PC-3 (cell line): ENCODE data around the gene DPM1. TPM values are rescaled to one million over a fixed set of nuclear protein-coding genes. Genes with fewer than 3 reads are reported as not detected.

ENCODE experiments used
- ATAC-seq: fragments of 200-7000 bp; cut with Tn5 transposase; 2 replicates; pipeline ENCODE4 v1.9.1; 2020; ENCODE audit warnings: mild to moderate bottlenecking, moderate library complexity
- BruUV-seq: library from RNA; stranded (reverse); fragments of 400-500 nt; replicated peaks from 2 replicates; lab custom pipeline; 2021; lab: Mats Ljungman, UMichigan
- CTCF ChIA-PET: fragments of 300-600 bp; sonication (Branson Sonifier 250); formaldehyde crosslinking; loops from one replicate; lab custom pipeline; 2022; ENCODE audit warnings: antibody characterized with exemption; lab: Charles Lee
- POLR2A ChIA-PET: fragments of 300-600 bp; sonication (Branson Sonifier 250); formaldehyde crosslinking; loops from one replicate; lab custom pipeline; 2022; ENCODE audit warnings: antibody characterized with exemption; ENCODE audit not compliant: unreplicated experiment; lab: Charles Lee
- DNase-seq: peaks from one replicate; pipeline ENCODE4 v3.0.0-alpha.2; 2015
- H2AFZ ChIP-seq: fragments of 300-600 bp; sonication (generic); 2 replicates; pipeline ENCODE4 v1.6.0; 2016; ENCODE audit warnings: antibody characterized with exemption, low read length
- H3F3A ChIP-seq: fragments of 300-600 bp; sonication (generic); one replicate; pipeline ENCODE4 v1.6.0; 2017; ENCODE audit warnings: antibody characterized with exemption, low read length, control low read depth, mild to moderate bottlenecking; ENCODE audit not compliant: unreplicated experiment
- H3K27ac ChIP-seq: fragments of 300-600 bp; sonication (generic); 2 replicates; pipeline ENCODE4 v1.5.1; 2016; ENCODE audit warnings: mild to moderate bottlenecking, low read length
- H3K27me3 ChIP-seq: fragments of 300-600 bp; sonication (generic); 2 replicates; pipeline ENCODE4 v1.6.1; 2016; ENCODE audit warnings: low read length, mixed read lengths
- H3K36me3 ChIP-seq: fragments of 300-600 bp; sonication (generic); 2 replicates; pipeline ENCODE4 v1.6.1; 2016; ENCODE audit warnings: low read depth, mixed run types, low read length, mixed read lengths
- H3K4me1 ChIP-seq: fragments of 300-600 bp; sonication (generic); 2 replicates; pipeline ENCODE4 v1.5.1; 2016; ENCODE audit warnings: low read length; ENCODE audit not compliant: insufficient read depth
- H3K4me2 ChIP-seq: fragments of 300-600 bp; sonication (generic); 2 replicates; pipeline ENCODE4 v1.6.0; 2016; ENCODE audit warnings: low read length
- H3K4me3 ChIP-seq: fragments of 300-600 bp; sonication (generic); 2 replicates; pipeline ENCODE4 v1.5.1; 2016; ENCODE audit warnings: mild to moderate bottlenecking, low read length, mixed read lengths
- H3K79me2 ChIP-seq: fragments of 300-600 bp; sonication (generic); 2 replicates; pipeline ENCODE4 v1.6.1; 2017; ENCODE audit warnings: low read length, mixed read lengths
- H3K9ac ChIP-seq: fragments of 300-600 bp; sonication (generic); 2 replicates; pipeline ENCODE4 v1.6.0; 2016; ENCODE audit warnings: mild to moderate bottlenecking, low read length
- H3K9me2 ChIP-seq: fragments of 300-600 bp; sonication (generic); replicated peaks from 2 replicates; pipeline ENCODE4 v1.6.1; 2016; ENCODE audit warnings: mixed run types, low read length, mixed read lengths
- H3K9me3 ChIP-seq: fragments of 300-600 bp; sonication (generic); 2 replicates; pipeline ENCODE4 v1.6.1; 2016; ENCODE audit warnings: low read length, mixed read lengths
- H4K20me1 ChIP-seq: fragments of 300-600 bp; sonication (generic); 2 replicates; pipeline ENCODE4 v1.6.1; 2016; ENCODE audit warnings: low read length, mixed read lengths
- CTCF ChIP-seq: fragments of 300-600 bp; sonication (generic); conservative IDR thresholded peaks from 2 replicates; pipeline ENCODE4 v1.5.1; 2017; ENCODE audit warnings: antibody characterized with exemption, low read depth, mild to moderate bottlenecking, low read length
- EZH2 ChIP-seq: fragments of 300-600 bp; sonication (generic); IDR thresholded peaks from one replicate; pipeline ENCODE4 v1.6.1; 2017; ENCODE audit warnings: antibody characterized with exemption, mild to moderate bottlenecking, low read length; ENCODE audit not compliant: unreplicated experiment
- EZH2phosphoT487 ChIP-seq: fragments of 300-600 bp; sonication (generic); IDR thresholded peaks from 2 replicates; pipeline ENCODE4 v1.6.1; 2018; ENCODE audit warnings: mild to moderate bottlenecking, antibody characterized with exemption, low read length, borderline replicate concordance
- intact Hi-C: fragments of 100-400 bp; cut with micrococcal nuclease; formaldehyde crosslinking; loops from 2 replicates; pipeline ENCODE4 v1.9.0; 2023
- total RNA-seq: library from RNA; depleted of rRNA; stranded (reverse); fragments of >200 nt; gene quantifications from 2 replicates; pipeline ENCODE4 v1.2.3, GENCODE V29; 2014

DPM1 gene
- total RNA-seq, 1 experiment from 2014 or later = 87.0 TPM

- ChIA-PET CTCF (interaction anchor here (1.1 kb wide), 1 partner anchor 122 kb away, joined by 6 read pairs; the partner anchor contains the start of gene BCAS4), POLR2A (interaction anchor here (0.6 kb wide), 1 partner anchor 804 kb away, joined by 3 read pairs; no protein-coding TSS in a partner anchor)
- H3K36me3 ChIP-seq = peaks cover 36% of the 10 kb centered on the region
- ATAC-seq (peak; percentile 27), DNase-seq (peak; percentile 20)
- no peak overlapping the region for H2AFZ ChIP-seq
- no peaks in the 10 kb centered on the region for H3K9me3 ChIP-seq
- H4K20me1 ChIP-seq = peaks cover 90% of the 10 kb centered on the region
- no peak overlapping the region for H3K27ac ChIP-seq
- intact Hi-C loops = no loop called here
- no peak overlapping the region for H3K4me3 ChIP-seq
- no TSS peak for BruUV-seq
- peaks cover 99% of the 10 kb centered on the region for H3K79me2 ChIP-seq
- H3K27me3 ChIP-seq = no peaks in the 10 kb centered on the region
- no peak overlapping the region for H3K9ac ChIP-seq
- H3K4me1 ChIP-seq = peaks cover 25% of the 10 kb centered on the region
- H3K9me2 ChIP-seq = no peaks in the 10 kb centered on the region
- no peak overlapping the region for H3K4me2 ChIP-seq
- TF ChIP-seq CTCF (no peak), EZH2 (no peak), EZH2phosphoT487 (no peak)
- H3F3A ChIP-seq = peaks cover 6% of the 10 kb centered on the region
Measured at GRCh38 chr20:50916257-50916656, 42.1 kb downstream of the DPM1 start.

DNA sequence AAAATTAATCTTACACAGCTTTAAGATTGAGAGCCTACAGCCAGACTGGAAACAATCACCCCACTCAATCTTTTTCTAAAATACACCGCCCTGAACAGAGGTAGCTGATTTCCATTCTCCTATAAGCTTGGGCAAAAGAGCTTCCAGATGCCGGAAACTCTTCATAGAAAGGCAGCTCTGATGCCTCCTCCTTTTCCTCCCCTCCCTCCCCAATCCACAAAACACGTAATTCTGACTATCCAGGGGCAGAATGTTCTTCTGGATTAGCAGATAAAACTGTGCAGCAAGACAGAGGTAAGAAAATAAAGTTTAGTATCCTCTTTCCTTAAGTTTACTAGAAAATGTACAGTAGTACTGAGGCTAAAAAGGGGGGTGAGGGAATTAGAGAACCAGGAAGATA, 42.9 kb downstream of the DPM1 start:
- Histone ChIP-seq H3K27ac (no peak overlapping the region), H4K20me1 (peaks cover 90% of the 10 kb centered on the region), H2AFZ (no peak overlapping the region), H3K4me2 (no peak overlapping the region), H3K4me3 (no peak overlapping the region), H3K4me1 (peaks cover 25% of the 10 kb centered on the region), H3K36me3 (peaks cover 36% of the 10 kb centered on the region), H3K27me3 (no peaks in the 10 kb centered on the region), H3K9me3 (no peaks in the 10 kb centered on the region), H3K79me2 (peaks cover 99% of the 10 kb centered on the region), H3F3A (peaks cover 6% of the 10 kb centered on the region), H3K9me2 (no peaks in the 10 kb centered on the region), H3K9ac (no peak overlapping the region)
- POLR2A ChIA-PET = no interaction called here
- CTCF ChIA-PET = no interaction called here
- ATAC-seq (no peak; the same call in 1 of the 2 replicates), DNase-seq (peak; percentile 22)
- BruUV-seq = no TSS peak
- TF ChIP-seq CTCF (no peak), EZH2 (no peak), EZH2phosphoT487 (no peak)
- intact Hi-C loops = no loop called here

GRCh38 chr20:50913690-50914375, 44.5 kb downstream of the DPM1 start:
- Histone ChIP-seq H3K9me2 (no peaks in the 10 kb centered on the region), H3F3A (peaks cover 6% of the 10 kb centered on the region), H2AFZ (no peak overlapping the region), H3K4me1 (peaks cover 25% of the 10 kb centered on the region), H3K79me2 (peaks cover 100% of the 10 kb centered on the region), H3K36me3 (peaks cover 34% of the 10 kb centered on the region), H3K27me3 (no peaks in the 10 kb centered on the region), H3K27ac (no peak overlapping the region), H3K9ac (no peak overlapping the region), H3K4me3 (no peak overlapping the region), H3K4me2 (no peak overlapping the region), H4K20me1 (peaks cover 93% of the 10 kb centered on the region), H3K9me3 (no peaks in the 10 kb centered on the region)
- DNase-seq = peak; percentile 67
- POLR2A ChIA-PET = no interaction called here
- intact Hi-C loops = no loop called here
- TF ChIP-seq EZH2phosphoT487 (no peak), EZH2 (no peak), CTCF (no peak)
- CTCF ChIA-PET = no interaction called here
- BruUV-seq = no TSS peak
- peak; percentile 94 for ATAC-seq
